HL-60 (cell line): ENCODE results near the gene MAP1B.

ENCODE experiments used
- SPI1 ChIP-seq: IDR thresholded peaks from 2 replicates; pipeline ENCODE4 v1.6.1; 2012; ENCODE audit warnings: low read depth, mild to moderate bottlenecking, borderline replicate concordance
- TF ChIP-seq, protein P1 (sequence below): IDR thresholded peaks from one replicate; pipeline ENCODE4 v1.5.1; 2011; ENCODE audit warnings: low read length, control low read depth, inconsistent platforms; ENCODE audit not compliant: insufficient read depth

GRCh38 chr5:72232838-72233237 is 125.6 kb downstream of the MAP1B start:
- no peak for TF ChIP-seq SPI1
- TF ChIP-seq, protein P1, sequence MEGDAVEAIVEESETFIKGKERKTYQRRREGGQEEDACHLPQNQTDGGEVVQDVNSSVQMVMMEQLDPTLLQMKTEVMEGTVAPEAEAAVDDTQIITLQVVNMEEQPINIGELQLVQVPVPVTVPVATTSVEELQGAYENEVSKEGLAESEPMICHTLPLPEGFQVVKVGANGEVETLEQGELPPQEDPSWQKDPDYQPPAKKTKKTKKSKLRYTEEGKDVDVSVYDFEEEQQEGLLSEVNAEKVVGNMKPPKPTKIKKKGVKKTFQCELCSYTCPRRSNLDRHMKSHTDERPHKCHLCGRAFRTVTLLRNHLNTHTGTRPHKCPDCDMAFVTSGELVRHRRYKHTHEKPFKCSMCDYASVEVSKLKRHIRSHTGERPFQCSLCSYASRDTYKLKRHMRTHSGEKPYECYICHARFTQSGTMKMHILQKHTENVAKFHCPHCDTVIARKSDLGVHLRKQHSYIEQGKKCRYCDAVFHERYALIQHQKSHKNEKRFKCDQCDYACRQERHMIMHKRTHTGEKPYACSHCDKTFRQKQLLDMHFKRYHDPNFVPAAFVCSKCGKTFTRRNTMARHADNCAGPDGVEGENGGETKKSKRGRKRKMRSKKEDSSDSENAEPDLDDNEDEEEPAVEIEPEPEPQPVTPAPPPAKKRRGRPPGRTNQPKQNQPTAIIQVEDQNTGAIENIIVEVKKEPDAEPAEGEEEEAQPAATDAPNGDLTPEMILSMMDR, result no peak
